GM12801 (cell line): ENCODE results near the gene SMIM41.

Experiments used
- TF ChIP-seq, protein P1 (sequence below): IDR thresholded peaks from one replicate; pipeline ENCODE4 v1.5.1; 2011; ENCODE audit warnings: control low read depth; ENCODE audit not compliant: insufficient read length; ENCODE audit errors: extremely low read depth

The SMIM41 gene

DNA sequence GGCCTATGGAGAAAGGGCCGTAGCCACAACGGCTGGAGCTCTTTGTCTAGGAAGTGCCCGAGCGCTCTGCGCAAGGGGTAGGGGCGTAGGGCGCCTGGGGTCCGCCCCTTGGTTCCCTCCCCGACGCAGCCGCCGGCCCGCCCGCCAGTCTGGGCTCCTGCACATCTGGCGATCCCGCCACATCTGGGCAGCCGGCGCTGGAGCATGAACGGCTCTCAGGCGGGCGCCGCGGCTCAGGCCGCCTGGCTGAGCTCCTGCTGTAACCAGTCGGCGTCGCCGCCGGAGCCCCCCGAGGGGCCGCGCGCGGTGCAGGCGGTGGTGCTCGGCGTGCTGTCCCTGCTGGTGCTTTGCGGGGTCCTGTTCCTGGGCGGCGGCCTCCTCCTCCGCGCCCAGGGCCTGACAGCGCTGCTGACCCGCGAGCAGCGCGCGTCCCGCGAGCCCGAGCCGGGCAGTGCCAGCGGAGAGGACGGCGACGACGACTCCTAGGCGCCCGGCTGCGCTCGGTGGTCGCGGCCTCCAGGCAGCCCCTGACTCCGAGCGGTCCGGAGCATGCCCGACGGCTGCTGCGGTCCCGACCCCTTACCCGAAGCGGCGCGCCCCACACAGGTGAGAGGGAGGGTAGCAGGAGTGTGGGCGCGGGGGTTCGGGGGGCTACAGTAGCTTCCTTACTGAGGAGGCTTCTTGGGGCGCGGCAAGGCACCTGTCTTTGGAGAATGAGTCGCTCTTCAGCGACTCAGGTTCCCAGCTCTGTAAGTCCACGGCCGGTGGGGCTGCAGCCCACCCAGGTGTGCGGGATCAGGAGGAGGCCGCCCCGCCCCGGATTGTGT lies at the start of gene SMIM41:
Gene SMIM41 (plus strand): TSS at position 129 of the 827 bp plus-strand sequence. CDS start 76 bp downstream, at position 205.
- TF ChIP-seq, protein P1, sequence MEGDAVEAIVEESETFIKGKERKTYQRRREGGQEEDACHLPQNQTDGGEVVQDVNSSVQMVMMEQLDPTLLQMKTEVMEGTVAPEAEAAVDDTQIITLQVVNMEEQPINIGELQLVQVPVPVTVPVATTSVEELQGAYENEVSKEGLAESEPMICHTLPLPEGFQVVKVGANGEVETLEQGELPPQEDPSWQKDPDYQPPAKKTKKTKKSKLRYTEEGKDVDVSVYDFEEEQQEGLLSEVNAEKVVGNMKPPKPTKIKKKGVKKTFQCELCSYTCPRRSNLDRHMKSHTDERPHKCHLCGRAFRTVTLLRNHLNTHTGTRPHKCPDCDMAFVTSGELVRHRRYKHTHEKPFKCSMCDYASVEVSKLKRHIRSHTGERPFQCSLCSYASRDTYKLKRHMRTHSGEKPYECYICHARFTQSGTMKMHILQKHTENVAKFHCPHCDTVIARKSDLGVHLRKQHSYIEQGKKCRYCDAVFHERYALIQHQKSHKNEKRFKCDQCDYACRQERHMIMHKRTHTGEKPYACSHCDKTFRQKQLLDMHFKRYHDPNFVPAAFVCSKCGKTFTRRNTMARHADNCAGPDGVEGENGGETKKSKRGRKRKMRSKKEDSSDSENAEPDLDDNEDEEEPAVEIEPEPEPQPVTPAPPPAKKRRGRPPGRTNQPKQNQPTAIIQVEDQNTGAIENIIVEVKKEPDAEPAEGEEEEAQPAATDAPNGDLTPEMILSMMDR = no peak

DNA sequence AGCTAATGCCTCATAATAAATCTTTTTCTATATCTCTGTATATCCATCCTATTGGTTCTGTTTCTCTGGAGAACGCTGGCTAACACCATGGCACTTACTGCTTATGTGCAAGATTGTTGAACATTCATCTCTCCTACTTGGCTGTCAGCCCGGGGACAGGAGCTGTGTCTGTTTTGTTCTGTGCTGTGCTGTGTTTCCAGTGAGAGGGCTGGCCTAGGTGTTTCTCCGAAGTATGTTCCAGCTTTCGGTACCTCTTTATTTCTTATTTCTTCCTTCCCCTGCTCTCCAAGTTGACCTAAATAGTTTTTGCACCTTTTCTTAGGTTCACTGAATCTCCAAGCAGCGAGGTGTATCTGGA lies 47.1 kb upstream of the SMIM41 start:
- TF ChIP-seq, protein P1 = no peak

DNA sequence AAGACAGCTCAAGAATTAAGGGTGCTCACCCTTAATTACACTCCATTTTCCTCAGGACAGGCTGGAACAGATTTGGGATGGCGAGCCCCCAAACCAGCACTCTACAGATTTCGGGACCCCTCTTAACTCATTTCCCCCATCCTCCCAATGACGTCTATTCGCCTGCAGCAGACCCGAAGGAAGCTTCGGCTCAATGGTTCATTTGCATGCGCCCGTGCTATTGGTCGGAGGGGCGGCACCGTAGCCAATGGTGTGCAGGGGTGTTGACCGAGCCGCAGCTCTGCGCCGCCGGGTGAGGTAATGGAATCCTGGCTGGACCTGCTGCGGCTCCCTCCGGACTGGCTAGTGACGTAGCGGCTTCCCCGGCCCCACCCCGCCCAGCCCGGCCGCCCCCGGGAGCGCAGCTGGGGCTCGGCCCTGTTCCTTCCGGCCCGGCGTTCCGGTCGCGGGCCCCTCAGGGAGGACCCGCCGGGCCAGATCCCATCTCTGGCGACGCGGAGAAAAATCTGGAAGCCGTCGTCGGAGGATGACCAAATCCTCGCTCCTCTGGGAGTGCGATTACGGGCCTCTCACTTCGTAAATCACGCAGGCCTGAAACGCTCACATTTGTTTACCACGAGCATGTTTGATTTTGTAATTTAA lies 46.6 kb upstream of the SMIM41 start:
- TF ChIP-seq, protein P1 = no peak

DNA sequence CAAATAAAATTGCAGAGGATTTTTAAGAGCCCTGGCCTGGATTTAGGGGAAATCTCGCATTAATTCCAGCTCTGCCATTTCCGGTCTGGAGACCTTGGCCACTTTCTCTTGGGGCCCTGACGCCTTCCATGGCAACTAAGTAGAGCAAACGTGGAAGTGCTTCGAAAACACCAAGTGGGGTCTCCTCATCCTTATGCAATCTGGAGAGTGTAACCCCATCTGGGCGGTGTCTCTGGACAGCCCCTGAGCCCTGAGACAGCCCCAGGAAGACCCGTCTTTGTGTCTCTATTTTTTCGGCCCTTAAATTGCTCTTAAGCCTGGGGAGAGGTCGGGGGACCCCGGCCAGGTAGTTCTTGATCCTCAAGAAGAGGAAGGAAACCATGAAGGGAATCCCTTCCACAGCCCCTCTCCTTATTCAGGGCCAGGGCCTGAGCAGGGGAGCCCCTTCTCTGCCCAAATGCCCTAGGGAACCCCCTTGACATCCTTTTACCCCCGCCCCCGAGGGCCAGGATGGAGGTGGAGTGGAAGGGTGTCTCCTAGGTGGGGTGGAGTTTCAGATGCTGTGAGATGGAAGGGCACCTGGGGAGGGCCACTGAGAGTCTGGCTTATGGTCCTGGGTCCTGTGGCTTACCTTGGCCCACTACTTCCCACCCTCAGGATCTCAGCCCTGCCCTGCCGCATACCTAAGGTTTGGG lies 45.9 kb upstream of the SMIM41 start:
- TF ChIP-seq, protein P1 = no peak

DNA sequence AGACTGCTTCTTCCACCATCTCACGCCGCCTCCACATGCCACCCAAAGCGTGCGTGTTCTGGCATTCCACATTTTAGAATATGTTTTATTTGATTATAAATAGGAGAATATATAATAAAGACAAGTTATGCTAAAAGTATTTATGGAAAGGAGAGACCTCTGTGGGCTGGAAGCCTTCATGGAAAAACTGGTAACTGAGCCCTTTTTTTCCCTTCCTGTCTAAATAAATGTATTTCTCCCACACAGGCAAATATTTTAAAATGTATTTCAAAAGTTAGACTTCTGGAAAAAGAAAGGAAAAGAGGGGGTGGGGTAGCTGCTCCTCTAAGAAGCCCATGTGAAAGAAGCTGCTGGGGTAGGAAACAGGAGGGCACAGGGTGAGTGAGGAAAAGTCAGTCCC lies 44.3 kb upstream of the SMIM41 start:
- TF ChIP-seq, protein P1 = no peak

DNA sequence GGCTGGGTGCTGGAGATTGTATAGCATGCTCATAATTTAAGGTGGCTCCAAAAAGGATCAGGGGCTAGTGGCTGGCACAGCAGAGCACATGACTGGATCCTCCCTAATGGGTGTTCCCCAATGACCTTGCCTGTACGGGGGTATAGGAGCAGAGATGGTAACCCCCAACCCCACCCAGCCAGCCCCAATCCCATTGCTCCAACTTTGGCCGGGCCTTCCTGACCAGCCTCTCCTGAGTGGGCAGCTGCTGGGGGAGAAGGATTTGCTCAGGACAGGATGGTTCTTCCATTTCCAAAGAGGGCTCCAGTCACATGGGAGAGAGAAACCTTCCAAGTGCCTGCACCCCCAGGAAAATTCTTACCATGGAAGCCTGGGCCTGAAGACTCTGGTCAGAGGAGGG lies 43.6 kb upstream of the SMIM41 start:
- TF ChIP-seq, protein P1 = no peak

DNA sequence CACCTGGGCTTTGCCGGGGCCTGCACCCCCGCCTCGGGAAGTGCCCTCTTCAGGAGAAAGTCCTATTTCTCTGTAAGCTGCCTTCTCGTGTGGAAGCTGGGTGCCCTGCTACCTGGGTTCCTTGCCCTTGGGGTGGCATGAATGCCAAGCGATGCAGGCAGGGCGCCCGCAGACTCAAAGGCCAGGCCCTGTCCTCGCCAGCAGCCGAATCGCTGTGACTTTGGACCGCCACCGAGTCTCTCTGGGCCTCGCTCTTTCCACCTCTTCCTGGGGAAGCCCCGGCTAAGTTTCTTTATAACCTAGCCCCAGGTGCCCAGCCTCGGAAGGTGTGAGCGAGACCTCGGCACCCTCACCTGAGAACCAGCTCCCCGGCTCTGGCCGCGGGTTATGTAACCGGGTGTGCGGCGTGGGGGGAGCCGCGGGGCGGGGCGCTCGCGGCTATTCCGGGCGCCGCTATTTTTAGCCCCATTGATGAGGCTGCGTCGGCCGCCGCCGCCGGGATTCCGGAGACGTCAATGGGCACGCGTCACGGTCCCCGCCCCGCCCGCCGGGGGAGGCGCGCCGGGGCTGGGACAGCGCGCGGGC lies 42.8 kb upstream of the SMIM41 start:
- TF ChIP-seq, protein P1 = no peak
